ENCODE data around the gene TRIO. TPM values are rescaled to one million over a fixed set of nuclear protein-coding genes. Genes with fewer than 3 reads are reported as not detected.

TRIO gene
- total and polyA plus RNA-seq, 2 of the 8 experiments (the other 6 are each of a cell fraction or from before 2014, with no cell fraction given), result 35.1 to 69.1 TPM

DNA sequence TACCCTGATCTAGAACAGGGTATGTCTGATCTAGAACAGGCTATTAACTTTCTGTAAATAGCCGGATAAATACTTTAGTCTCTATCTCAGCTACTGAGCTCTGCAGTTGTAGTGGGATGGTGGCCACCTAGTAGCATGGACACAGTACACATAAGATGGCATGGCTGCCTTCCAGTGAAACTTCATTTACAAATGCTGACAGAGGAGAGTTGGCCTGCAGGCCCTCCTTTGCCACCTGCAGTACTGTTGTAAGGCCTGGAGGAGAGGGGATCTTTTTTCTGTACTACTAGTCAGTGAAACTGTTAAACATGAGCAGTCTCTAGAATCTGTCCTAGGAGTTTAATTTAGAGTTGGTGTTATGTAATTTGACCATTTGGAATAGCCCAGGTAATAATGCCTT lies 86.0 kb downstream of the TRIO start (continued):
- TF ChIP-seq, protein P1, sequence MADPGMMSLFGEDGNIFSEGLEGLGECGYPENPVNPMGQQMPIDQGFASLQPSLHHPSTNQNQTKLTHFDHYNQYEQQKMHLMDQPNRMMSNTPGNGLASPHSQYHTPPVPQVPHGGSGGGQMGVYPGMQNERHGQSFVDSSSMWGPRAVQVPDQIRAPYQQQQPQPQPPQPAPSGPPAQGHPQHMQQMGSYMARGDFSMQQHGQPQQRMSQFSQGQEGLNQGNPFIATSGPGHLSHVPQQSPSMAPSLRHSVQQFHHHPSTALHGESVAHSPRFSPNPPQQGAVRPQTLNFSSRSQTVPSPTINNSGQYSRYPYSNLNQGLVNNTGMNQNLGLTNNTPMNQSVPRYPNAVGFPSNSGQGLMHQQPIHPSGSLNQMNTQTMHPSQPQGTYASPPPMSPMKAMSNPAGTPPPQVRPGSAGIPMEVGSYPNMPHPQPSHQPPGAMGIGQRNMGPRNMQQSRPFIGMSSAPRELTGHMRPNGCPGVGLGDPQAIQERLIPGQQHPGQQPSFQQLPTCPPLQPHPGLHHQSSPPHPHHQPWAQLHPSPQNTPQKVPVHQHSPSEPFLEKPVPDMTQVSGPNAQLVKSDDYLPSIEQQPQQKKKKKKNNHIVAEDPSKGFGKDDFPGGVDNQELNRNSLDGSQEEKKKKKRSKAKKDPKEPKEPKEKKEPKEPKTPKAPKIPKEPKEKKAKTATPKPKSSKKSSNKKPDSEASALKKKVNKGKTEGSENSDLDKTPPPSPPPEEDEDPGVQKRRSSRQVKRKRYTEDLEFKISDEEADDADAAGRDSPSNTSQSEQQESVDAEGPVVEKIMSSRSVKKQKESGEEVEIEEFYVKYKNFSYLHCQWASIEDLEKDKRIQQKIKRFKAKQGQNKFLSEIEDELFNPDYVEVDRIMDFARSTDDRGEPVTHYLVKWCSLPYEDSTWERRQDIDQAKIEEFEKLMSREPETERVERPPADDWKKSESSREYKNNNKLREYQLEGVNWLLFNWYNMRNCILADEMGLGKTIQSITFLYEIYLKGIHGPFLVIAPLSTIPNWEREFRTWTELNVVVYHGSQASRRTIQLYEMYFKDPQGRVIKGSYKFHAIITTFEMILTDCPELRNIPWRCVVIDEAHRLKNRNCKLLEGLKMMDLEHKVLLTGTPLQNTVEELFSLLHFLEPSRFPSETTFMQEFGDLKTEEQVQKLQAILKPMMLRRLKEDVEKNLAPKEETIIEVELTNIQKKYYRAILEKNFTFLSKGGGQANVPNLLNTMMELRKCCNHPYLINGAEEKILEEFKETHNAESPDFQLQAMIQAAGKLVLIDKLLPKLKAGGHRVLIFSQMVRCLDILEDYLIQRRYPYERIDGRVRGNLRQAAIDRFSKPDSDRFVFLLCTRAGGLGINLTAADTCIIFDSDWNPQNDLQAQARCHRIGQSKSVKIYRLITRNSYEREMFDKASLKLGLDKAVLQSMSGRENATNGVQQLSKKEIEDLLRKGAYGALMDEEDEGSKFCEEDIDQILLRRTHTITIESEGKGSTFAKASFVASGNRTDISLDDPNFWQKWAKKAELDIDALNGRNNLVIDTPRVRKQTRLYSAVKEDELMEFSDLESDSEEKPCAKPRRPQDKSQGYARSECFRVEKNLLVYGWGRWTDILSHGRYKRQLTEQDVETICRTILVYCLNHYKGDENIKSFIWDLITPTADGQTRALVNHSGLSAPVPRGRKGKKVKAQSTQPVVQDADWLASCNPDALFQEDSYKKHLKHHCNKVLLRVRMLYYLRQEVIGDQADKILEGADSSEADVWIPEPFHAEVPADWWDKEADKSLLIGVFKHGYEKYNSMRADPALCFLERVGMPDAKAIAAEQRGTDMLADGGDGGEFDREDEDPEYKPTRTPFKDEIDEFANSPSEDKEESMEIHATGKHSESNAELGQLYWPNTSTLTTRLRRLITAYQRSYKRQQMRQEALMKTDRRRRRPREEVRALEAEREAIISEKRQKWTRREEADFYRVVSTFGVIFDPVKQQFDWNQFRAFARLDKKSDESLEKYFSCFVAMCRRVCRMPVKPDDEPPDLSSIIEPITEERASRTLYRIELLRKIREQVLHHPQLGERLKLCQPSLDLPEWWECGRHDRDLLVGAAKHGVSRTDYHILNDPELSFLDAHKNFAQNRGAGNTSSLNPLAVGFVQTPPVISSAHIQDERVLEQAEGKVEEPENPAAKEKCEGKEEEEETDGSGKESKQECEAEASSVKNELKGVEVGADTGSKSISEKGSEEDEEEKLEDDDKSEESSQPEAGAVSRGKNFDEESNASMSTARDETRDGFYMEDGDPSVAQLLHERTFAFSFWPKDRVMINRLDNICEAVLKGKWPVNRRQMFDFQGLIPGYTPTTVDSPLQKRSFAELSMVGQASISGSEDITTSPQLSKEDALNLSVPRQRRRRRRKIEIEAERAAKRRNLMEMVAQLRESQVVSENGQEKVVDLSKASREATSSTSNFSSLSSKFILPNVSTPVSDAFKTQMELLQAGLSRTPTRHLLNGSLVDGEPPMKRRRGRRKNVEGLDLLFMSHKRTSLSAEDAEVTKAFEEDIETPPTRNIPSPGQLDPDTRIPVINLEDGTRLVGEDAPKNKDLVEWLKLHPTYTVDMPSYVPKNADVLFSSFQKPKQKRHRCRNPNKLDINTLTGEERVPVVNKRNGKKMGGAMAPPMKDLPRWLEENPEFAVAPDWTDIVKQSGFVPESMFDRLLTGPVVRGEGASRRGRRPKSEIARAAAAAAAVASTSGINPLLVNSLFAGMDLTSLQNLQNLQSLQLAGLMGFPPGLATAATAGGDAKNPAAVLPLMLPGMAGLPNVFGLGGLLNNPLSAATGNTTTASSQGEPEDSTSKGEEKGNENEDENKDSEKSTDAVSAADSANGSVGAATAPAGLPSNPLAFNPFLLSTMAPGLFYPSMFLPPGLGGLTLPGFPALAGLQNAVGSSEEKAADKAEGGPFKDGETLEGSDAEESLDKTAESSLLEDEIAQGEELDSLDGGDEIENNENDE (IDR thresholded peaks at IDR 0.05; ENCODE audit: insufficient replicate concordance, low read length), result no peak
- TF ChIP-seq SP1 (IDR thresholded peaks at IDR 0.05; ENCODE audit: low read depth, low read length), result no peak
- TF ChIP-seq NANOG (IDR thresholded peaks at IDR 0.05; ENCODE audit: insufficient read depth, low read depth, low read length, poor library complexity, severe bottlenecking), result no peak
- no peak for TF ChIP-seq SIX5 (IDR thresholded peaks at IDR 0.05; ENCODE audit: low read depth, low read length)
- TF ChIP-seq TCF12 (IDR thresholded peaks at IDR 0.05; ENCODE audit: low read depth, low read length), result no peak
- TF ChIP-seq, protein P2, sequence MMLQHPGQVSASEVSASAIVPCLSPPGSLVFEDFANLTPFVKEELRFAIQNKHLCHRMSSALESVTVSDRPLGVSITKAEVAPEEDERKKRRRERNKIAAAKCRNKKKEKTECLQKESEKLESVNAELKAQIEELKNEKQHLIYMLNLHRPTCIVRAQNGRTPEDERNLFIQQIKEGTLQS (IDR thresholded peaks at IDR 0.05; ENCODE audit: insufficient read depth, low read depth, low read length), result no peak
- TF ChIP-seq RNF2 (IDR thresholded peaks at IDR 0.05; ENCODE audit: borderline replicate concordance, low read depth, low read length, missing control alignments, poor library complexity, severe bottlenecking), result no peak
- no peak for TF ChIP-seq NRF1 (IDR thresholded peaks at IDR 0.05; ENCODE audit: low read depth, low read length)
- no peak for TF ChIP-seq KDM4A (IDR thresholded peaks at IDR 0.05; ENCODE audit: low read depth, low read length, severe bottlenecking)
- no peak for TF ChIP-seq BCL11A (IDR thresholded peaks at IDR 0.05; ENCODE audit: low read depth in 2 of 2, low read length in 2 of 2)
- no peak for TF ChIP-seq HDAC6 (IDR thresholded peaks at IDR 0.05; ENCODE audit: low read depth, low read length)
